HL-60 (cell line): ENCODE data around the gene ANGPTL5.

ENCODE experiments used
- GABPA ChIP-seq: IDR thresholded peaks from 2 replicates; pipeline ENCODE4 v1.6.1; 2012; ENCODE audit warnings: low read depth
- POLR2AphosphoS5 ChIP-seq: IDR thresholded peaks from 2 replicates; pipeline ENCODE4 v1.6.1; 2012; ENCODE audit warnings: low read depth
- TF ChIP-seq, protein P1 (sequence below): IDR thresholded peaks from one replicate; pipeline ENCODE4 v1.5.1; 2011; ENCODE audit warnings: low read length, control low read depth, inconsistent platforms; ENCODE audit not compliant: insufficient read depth
- TF ChIP-seq, protein P2 (sequence below): IDR thresholded peaks from 2 replicates; pipeline ENCODE4 v1.6.1; 2012; ENCODE audit warnings: low read depth; ENCODE audit not compliant: insufficient replicate concordance

- TF ChIP-seq, protein P1, sequence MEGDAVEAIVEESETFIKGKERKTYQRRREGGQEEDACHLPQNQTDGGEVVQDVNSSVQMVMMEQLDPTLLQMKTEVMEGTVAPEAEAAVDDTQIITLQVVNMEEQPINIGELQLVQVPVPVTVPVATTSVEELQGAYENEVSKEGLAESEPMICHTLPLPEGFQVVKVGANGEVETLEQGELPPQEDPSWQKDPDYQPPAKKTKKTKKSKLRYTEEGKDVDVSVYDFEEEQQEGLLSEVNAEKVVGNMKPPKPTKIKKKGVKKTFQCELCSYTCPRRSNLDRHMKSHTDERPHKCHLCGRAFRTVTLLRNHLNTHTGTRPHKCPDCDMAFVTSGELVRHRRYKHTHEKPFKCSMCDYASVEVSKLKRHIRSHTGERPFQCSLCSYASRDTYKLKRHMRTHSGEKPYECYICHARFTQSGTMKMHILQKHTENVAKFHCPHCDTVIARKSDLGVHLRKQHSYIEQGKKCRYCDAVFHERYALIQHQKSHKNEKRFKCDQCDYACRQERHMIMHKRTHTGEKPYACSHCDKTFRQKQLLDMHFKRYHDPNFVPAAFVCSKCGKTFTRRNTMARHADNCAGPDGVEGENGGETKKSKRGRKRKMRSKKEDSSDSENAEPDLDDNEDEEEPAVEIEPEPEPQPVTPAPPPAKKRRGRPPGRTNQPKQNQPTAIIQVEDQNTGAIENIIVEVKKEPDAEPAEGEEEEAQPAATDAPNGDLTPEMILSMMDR = no peak
- TF ChIP-seq POLR2AphosphoS5 = no peak
- TF ChIP-seq GABPA = no peak
- TF ChIP-seq, protein P2, sequence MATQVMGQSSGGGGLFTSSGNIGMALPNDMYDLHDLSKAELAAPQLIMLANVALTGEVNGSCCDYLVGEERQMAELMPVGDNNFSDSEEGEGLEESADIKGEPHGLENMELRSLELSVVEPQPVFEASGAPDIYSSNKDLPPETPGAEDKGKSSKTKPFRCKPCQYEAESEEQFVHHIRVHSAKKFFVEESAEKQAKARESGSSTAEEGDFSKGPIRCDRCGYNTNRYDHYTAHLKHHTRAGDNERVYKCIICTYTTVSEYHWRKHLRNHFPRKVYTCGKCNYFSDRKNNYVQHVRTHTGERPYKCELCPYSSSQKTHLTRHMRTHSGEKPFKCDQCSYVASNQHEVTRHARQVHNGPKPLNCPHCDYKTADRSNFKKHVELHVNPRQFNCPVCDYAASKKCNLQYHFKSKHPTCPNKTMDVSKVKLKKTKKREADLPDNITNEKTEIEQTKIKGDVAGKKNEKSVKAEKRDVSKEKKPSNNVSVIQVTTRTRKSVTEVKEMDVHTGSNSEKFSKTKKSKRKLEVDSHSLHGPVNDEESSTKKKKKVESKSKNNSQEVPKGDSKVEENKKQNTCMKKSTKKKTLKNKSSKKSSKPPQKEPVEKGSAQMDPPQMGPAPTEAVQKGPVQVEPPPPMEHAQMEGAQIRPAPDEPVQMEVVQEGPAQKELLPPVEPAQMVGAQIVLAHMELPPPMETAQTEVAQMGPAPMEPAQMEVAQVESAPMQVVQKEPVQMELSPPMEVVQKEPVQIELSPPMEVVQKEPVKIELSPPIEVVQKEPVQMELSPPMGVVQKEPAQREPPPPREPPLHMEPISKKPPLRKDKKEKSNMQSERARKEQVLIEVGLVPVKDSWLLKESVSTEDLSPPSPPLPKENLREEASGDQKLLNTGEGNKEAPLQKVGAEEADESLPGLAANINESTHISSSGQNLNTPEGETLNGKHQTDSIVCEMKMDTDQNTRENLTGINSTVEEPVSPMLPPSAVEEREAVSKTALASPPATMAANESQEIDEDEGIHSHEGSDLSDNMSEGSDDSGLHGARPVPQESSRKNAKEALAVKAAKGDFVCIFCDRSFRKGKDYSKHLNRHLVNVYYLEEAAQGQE = no peak
Measured at GRCh38 chr11:101920992-101921391, 4.7 kb upstream of the ANGPTL5 start.
